Retinal pigment epithelial cell (primary cell): ENCODE measurements around the gene SHISAL2A.
"Not testable (repeated sequence)": the region's sequence is repeated elsewhere in the genome, so short reads cannot be mapped to it uniquely, and the experiment has no call there.

Source experiments
- DNase-seq: peaks from one replicate; pipeline ENCODE4 v3.0.0-alpha.2; 2010; ENCODE audit warnings: low read depth
- H3K4me3 ChIP-seq: 2 replicates; pipeline ENCODE4 v1.5.1; 2011; ENCODE audit warnings: mild to moderate bottlenecking, low read length, control low read depth, moderate library complexity
- CTCF ChIP-seq: conservative IDR thresholded peaks from 2 replicates; pipeline ENCODE4 v1.5.1; 2011; ENCODE audit warnings: low read depth, low read length, control low read depth, inconsistent platforms

Gene SHISAL2A

DNA sequence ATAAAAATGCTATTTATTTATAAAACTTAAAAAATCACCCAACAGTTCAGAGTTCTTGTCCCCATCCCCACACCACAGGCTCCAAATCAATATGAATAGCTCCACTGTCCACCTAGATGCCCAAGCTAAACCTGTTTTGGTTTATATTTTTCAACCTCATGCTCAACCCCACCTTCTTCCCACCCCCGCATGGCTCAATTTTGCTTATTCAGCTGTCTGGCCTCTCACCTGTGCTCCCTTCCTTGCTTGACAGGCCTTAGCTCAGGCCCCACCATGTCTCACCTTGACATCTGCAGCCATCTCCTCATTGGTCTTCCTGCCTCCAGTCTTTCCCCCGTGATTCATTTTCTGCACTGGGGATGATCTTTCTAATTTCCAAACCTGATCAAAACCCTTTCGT lies 47.4 kb downstream of the SHISAL2A start:
- no peak for TF ChIP-seq CTCF
- no peak for DNase-seq
- H3K4me3 ChIP-seq: no peak overlapping the region

GRCh38 chr1:52681136-52681535 lies 48.2 kb downstream of the SHISAL2A start:
- TF ChIP-seq CTCF: no peak
- no peak overlapping the region for H3K4me3 ChIP-seq

GRCh38 chr1:52683367-52683940 lies 50.5 kb downstream of the SHISAL2A start:
- no peak for DNase-seq
- H3K4me3 ChIP-seq: no peak overlapping the region
- TF ChIP-seq CTCF: no peak

More at GRCh38 chr1:52681136-52681535, 48.2 kb downstream of the SHISAL2A start:
- DNase-seq: no peak

DNA sequence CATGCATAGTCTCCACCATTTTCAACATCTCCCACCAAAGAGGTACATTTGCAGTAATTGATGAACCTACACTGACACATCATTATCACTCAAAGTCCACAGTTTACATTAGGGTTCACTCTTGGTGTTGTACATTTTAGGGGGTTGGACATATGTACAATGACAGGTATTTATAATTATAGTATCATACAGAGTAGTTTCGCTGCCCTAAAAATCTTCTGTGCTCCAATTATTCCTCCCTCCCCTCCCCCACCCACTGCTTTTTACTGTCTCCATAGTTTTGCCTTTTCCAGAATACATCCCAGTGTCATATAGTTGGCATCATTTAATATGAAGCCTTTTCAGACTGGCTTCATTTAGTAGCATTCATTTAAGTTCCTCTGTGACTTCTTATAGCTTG lies 51.6 kb downstream of the SHISAL2A start:
- no peak for DNase-seq
- no peak overlapping the region for H3K4me3 ChIP-seq
- no peak for TF ChIP-seq CTCF

DNA sequence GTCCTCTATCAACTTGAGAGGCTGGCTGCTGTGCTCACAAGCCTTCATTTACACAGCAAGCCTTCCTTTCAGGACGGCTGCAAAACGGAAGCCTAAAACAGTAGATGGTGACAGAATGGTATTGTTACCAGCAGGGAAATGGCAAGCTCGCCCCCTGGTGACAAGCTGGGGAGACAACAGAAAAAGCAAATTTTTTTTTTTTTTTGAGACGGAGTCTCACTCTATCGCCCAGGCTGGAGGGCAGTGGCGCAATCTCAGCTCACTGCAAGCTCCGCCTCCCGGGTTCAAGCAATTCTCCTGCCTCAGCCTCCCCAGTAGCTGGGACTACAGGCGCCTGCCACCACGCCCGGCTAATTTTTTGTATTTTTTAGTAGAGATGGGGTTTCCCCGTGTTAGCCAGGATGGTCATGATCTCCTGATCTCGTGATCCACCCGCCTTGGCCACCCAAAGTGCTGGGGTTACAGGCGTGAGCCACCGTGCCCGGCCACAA lies 53.3 kb downstream of the SHISAL2A start:
- DNase-seq, H3K4me3 ChIP-seq: not testable (repeated sequence)
- TF ChIP-seq CTCF: peak; percentile 77

GRCh38 chr1:52686830-52687229 lies 53.9 kb downstream of the SHISAL2A start:
- no peak overlapping the region for H3K4me3 ChIP-seq
- no peak for DNase-seq
- TF ChIP-seq CTCF: no peak

DNA sequence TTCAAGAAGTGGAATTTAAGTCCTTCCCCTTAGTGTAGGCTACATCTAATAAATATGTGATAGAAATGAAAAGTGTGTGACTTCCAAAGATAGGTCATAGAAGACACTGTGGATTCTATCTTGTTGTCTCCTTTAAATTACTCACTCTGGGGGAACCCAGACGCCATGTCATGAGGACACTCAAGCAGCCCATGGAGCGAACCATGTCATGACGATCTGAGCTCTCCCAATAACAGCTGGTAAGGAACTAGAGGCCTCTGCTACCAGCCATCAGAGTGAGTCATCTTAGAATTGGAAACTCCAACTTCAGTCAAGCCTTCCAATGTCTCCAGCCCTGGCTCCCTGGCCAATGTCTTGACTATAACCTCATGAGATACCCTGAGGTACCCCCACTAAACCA lies 58.9 kb downstream of the SHISAL2A start:
- H3K4me3 ChIP-seq: no peak overlapping the region
- DNase-seq: no peak
- no peak for TF ChIP-seq CTCF
